ENCODE measurements around the gene ZNF311.
A peak's percentile ranks its signal among the peaks of the same experiment; 100 is the strongest.

ZNF311 gene

GRCh38 chr6:28988536-28989311, 16.4 kb downstream of the ZNF311 start:
- TF ChIP-seq EP300 (IDR thresholded peaks at IDR 0.05; ENCODE audit: borderline replicate concordance) = no peak

- TF ChIP-seq TAF1 (IDR thresholded peaks at IDR 0.05; ENCODE audit: low read depth) = peak; percentile 67
- no peak for TF ChIP-seq FOXM1 (IDR thresholded peaks at IDR 0.05; ENCODE audit: borderline replicate concordance, low read depth)
- TF ChIP-seq RAD21 (IDR thresholded peaks at IDR 0.05; ENCODE audit: low read depth) = no peak
- peak; percentile 83 for TF ChIP-seq TEAD4 (IDR thresholded peaks at IDR 0.05)
- TF ChIP-seq ZBTB7A (IDR thresholded peaks at IDR 0.05; ENCODE audit: low read depth) = no peak
- TF ChIP-seq, protein P1, sequence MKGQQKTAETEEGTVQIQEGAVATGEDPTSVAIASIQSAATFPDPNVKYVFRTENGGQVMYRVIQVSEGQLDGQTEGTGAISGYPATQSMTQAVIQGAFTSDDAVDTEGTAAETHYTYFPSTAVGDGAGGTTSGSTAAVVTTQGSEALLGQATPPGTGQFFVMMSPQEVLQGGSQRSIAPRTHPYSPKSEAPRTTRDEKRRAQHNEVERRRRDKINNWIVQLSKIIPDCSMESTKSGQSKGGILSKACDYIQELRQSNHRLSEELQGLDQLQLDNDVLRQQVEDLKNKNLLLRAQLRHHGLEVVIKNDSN (IDR thresholded peaks at IDR 0.05) = peak; percentile 78
- TF ChIP-seq REST (IDR thresholded peaks at IDR 0.05; ENCODE audit: low read depth) = no peak
- peak; percentile 30; the same call in 1 of the 2 replicates for TF ChIP-seq EP300 (IDR thresholded peaks at IDR 0.05; ENCODE audit: borderline replicate concordance)
- TF ChIP-seq YY1 (IDR thresholded peaks at IDR 0.05; ENCODE audit: low read depth) = peak; percentile 63; the same call in 1 of the 2 replicates
- TF ChIP-seq CEBPB (IDR thresholded peaks at IDR 0.05) = no peak
- 0 out of 2 replicates have a peak, but pooled peaks have one; percentile 37 for TF ChIP-seq TCF12 (IDR thresholded peaks at IDR 0.05; ENCODE audit: low read depth)
- TF ChIP-seq, protein P2, sequence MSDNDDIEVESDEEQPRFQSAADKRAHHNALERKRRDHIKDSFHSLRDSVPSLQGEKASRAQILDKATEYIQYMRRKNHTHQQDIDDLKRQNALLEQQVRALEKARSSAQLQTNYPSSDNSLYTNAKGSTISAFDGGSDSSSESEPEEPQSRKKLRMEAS (IDR thresholded peaks at IDR 0.05) = peak; percentile 91
- TF ChIP-seq EGR1 (IDR thresholded peaks at IDR 0.05) = peak; percentile 56; the same call in 1 of the 2 replicates
- TF ChIP-seq CREB1 (IDR thresholded peaks at IDR 0.05; ENCODE audit: low read depth) = no peak
- TF ChIP-seq NFIC (IDR thresholded peaks at IDR 0.05) = no peak
These were observed 19.5 kb downstream of the ZNF311 start for GRCh38 chr6:28985462-28986164.

DNA sequence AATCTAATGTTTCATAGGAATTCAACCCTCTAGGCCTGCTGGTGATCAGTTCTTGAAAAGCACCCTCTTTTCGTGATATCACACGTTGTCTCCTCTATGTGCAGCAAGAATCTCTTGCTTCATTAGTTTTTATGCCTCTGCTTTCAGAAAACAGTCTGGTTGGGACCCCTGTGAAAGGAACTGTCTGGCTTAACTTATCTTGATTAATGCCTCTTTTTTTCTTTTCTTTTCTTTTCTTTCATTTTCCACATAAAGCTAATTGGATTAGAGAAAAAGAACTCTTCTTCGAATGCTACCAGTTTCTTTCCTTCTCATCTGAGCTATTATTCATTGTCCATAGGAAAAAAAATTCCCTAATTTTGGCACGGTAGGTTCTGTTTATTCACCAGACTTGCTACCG, 21.3 kb downstream of the ZNF311 start:
- no peak for TF ChIP-seq FOXM1 (IDR thresholded peaks at IDR 0.05; ENCODE audit: borderline replicate concordance, low read depth)
- TF ChIP-seq, protein P1 (IDR thresholded peaks at IDR 0.05) = no peak
- TF ChIP-seq EGR1 (IDR thresholded peaks at IDR 0.05) = no peak

GRCh38 chr6:28982476-28983266, 22.4 kb downstream of the ZNF311 start:
- TF ChIP-seq ZBTB7A (IDR thresholded peaks at IDR 0.05; ENCODE audit: low read depth) = no peak
- no peak for TF ChIP-seq CEBPB (IDR thresholded peaks at IDR 0.05)
- TF ChIP-seq CREB1 (IDR thresholded peaks at IDR 0.05; ENCODE audit: low read depth) = no peak
- TF ChIP-seq YY1 (IDR thresholded peaks at IDR 0.05; ENCODE audit: low read depth) = no peak
- no peak for TF ChIP-seq NFIC (IDR thresholded peaks at IDR 0.05)
- no peak for TF ChIP-seq EGR1 (IDR thresholded peaks at IDR 0.05)
- no peak for TF ChIP-seq EP300 (IDR thresholded peaks at IDR 0.05; ENCODE audit: borderline replicate concordance)
- TF ChIP-seq TCF12 (IDR thresholded peaks at IDR 0.05; ENCODE audit: low read depth) = no peak
- TF ChIP-seq, protein P2 (IDR thresholded peaks at IDR 0.05) = no peak
- TF ChIP-seq TEAD4 (IDR thresholded peaks at IDR 0.05) = no peak
- TF ChIP-seq RAD21 (IDR thresholded peaks at IDR 0.05; ENCODE audit: low read depth) = no peak
- TF ChIP-seq REST (IDR thresholded peaks at IDR 0.05; ENCODE audit: low read depth) = no peak
- no peak for TF ChIP-seq TAF1 (IDR thresholded peaks at IDR 0.05; ENCODE audit: low read depth)
- TF ChIP-seq, protein P1 (IDR thresholded peaks at IDR 0.05) = no peak
- TF ChIP-seq FOXM1 (IDR thresholded peaks at IDR 0.05; ENCODE audit: borderline replicate concordance, low read depth) = no peak
